Astrocyte (in vitro differentiated cells and primary cell): ENCODE results near the gene SNRNP25. TPM values are rescaled to one million over a fixed set of nuclear protein-coding genes. Genes with fewer than 3 reads are reported as not detected.

Experiments used
- DNase-seq: peaks from one replicate; pipeline ENCODE4 v3.0.0-alpha.2; 2010; ENCODE audit warnings: low read depth
- FAIRE-seq: peaks from 2 replicates; lab custom pipeline; 2011; peaks lifted over from hg19 to GRCh38; lab: Jason Lieb, UNC
- H2AFZ ChIP-seq: 2 replicates; pipeline ENCODE4 v1.6.0; 2012; ENCODE audit warnings: low read depth, low read length, inconsistent platforms
- H3K27ac ChIP-seq: 2 replicates; pipeline ENCODE4 v1.5.1; 2011; ENCODE audit warnings: low read depth, low read length, inconsistent platforms
- H3K27me3 ChIP-seq: 2 replicates; pipeline ENCODE4 v1.6.0; 2011; ENCODE audit warnings: low read length, inconsistent platforms; ENCODE audit not compliant: insufficient read depth
- H3K36me3 ChIP-seq: 2 replicates; pipeline ENCODE4 v1.5.1; 2011; ENCODE audit warnings: low read length, inconsistent platforms; ENCODE audit not compliant: insufficient read depth
- H3K4me1 ChIP-seq: 2 replicates; pipeline ENCODE4 v1.5.1; 2011; ENCODE audit warnings: low read length, inconsistent platforms; ENCODE audit not compliant: insufficient read depth
- H3K4me2 ChIP-seq: 2 replicates; pipeline ENCODE4 v1.6.0; 2012; ENCODE audit warnings: low read length, inconsistent platforms
- H3K4me3 ChIP-seq: 2 replicates; pipeline ENCODE4 v1.5.1; 2011; ENCODE audit warnings: low read depth, mild to moderate bottlenecking, low read length, inconsistent platforms; ENCODE audit not compliant: insufficient read depth
- H3K79me2 ChIP-seq: 2 replicates; pipeline ENCODE4 v1.6.0; 2012; ENCODE audit warnings: mild to moderate bottlenecking, low read length, inconsistent platforms; ENCODE audit not compliant: insufficient read depth
- H3K9ac ChIP-seq: 2 replicates; pipeline ENCODE4 v1.6.0; 2012; ENCODE audit warnings: mild to moderate bottlenecking, low read length, inconsistent platforms
- H3K9me3 ChIP-seq: 2 replicates; pipeline ENCODE4 v1.5.1; 2012; ENCODE audit warnings: low read depth, mild to moderate bottlenecking, low read length, inconsistent platforms; ENCODE audit not compliant: insufficient read depth
- H4K20me1 ChIP-seq: 2 replicates; pipeline ENCODE4 v1.6.0; 2012; ENCODE audit warnings: low read length, inconsistent platforms; ENCODE audit not compliant: insufficient read depth
- H3K27ac Mint-ChIP-seq: one replicate; pipeline ENCODE4 v1.8.0; 2021; ENCODE audit warnings: mild to moderate bottlenecking, mixed read lengths; ENCODE audit not compliant: unreplicated experiment
- H3K27me3 Mint-ChIP-seq: one replicate; pipeline ENCODE4 v1.8.0; 2021; ENCODE audit warnings: low read depth, mixed read lengths; ENCODE audit not compliant: unreplicated experiment
- H3K36me3 Mint-ChIP-seq: one replicate; pipeline ENCODE4 v1.8.0; 2021; ENCODE audit warnings: low read depth, mixed read lengths; ENCODE audit not compliant: unreplicated experiment
- H3K4me1 Mint-ChIP-seq: one replicate; pipeline ENCODE4 v1.8.0; 2021; ENCODE audit warnings: low read depth, mixed read lengths; ENCODE audit not compliant: unreplicated experiment
- H3K4me3 Mint-ChIP-seq: one replicate; pipeline ENCODE4 v1.8.0; 2021; ENCODE audit warnings: mild to moderate bottlenecking, moderate library complexity, mixed read lengths; ENCODE audit not compliant: unreplicated experiment
- H3K9me3 Mint-ChIP-seq: one replicate; pipeline ENCODE4 v1.8.0; 2021; ENCODE audit warnings: mild to moderate bottlenecking, mixed read lengths; ENCODE audit not compliant: unreplicated experiment
- EZH2 ChIP-seq: IDR thresholded peaks from 2 replicates; pipeline ENCODE4 v1.6.1; 2012; ENCODE audit warnings: mild to moderate bottlenecking, low read length, inconsistent platforms; ENCODE audit not compliant: insufficient read depth
- total RNA-seq: library from RNA; stranded (reverse); gene quantifications from 2 replicates; pipeline ENCODE4 v1.2.1, GENCODE V29; 2021
- TF ChIP-seq, protein P1 (sequence below): IDR thresholded peaks from 2 replicates; pipeline ENCODE4 v1.5.1; 2011; ENCODE audit warnings: low read depth, mild to moderate bottlenecking, inconsistent platforms, low read length, moderate library complexity; ENCODE audit not compliant: insufficient read depth

Gene SNRNP25
- total RNA-seq, 1 donor from 2014 or later = 34.1 TPM

DNA sequence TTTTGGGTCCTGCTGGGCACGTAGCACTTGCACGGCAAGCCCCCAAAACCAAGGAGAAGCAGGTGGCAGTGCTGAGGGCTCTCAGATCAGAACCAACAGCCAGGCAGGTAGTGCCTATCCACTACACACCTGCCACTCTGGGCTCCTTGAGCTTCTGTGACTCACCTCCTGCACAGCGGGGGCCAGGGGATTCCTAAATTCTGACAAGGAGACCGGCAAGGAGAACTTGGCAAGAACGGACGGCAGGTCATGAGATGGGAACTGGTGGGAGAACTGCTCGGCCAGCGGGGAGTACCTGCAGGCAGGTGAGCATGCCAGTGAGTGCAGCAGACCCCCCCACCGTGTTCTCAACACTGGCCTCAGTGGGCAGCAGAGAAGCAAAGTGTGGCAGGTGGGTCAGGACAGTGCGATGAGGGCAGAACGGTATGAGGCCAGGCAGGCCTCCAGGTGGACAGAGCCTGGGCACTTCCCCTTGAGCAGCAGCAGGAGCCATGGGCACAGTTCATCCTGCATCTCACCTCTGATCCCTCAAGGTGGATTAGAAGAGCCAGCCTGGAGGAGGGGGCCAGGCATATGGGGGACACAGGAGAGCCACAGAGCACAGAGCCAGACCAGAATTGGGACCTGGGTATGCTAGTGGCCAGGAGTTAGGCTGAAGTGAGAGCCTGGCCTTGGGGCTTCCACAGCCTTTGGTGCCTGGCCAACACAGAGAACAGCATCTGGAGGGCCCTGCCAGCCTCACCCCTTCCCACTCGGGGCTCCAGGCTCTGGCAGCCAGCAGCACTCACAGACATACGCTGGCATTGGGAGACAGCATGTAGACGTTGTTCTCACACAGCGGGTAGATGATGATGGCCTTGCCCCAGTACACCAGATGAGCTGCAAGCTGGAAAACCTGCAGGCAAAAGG, 39.1 kb downstream of the SNRNP25 start:
- Mint-ChIP-seq H3K27ac (no peak overlapping the region), H3K4me3 (no peak overlapping the region), H3K9me3 (no peaks in the 10 kb centered on the region), H3K36me3 (peaks cover 11% of the 10 kb centered on the region), H3K4me1 (peaks cover 6% of the 10 kb centered on the region), H3K27me3 (no peaks in the 10 kb centered on the region)
- H3K4me3 ChIP-seq = no peak overlapping the region
- H3K4me1 ChIP-seq = peaks cover 11% of the 10 kb centered on the region
- H3K9ac ChIP-seq = no peak overlapping the region
- no peak for TF ChIP-seq EZH2
- TF ChIP-seq, protein P1, sequence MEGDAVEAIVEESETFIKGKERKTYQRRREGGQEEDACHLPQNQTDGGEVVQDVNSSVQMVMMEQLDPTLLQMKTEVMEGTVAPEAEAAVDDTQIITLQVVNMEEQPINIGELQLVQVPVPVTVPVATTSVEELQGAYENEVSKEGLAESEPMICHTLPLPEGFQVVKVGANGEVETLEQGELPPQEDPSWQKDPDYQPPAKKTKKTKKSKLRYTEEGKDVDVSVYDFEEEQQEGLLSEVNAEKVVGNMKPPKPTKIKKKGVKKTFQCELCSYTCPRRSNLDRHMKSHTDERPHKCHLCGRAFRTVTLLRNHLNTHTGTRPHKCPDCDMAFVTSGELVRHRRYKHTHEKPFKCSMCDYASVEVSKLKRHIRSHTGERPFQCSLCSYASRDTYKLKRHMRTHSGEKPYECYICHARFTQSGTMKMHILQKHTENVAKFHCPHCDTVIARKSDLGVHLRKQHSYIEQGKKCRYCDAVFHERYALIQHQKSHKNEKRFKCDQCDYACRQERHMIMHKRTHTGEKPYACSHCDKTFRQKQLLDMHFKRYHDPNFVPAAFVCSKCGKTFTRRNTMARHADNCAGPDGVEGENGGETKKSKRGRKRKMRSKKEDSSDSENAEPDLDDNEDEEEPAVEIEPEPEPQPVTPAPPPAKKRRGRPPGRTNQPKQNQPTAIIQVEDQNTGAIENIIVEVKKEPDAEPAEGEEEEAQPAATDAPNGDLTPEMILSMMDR = no peak
- no peak overlapping the region for H3K4me2 ChIP-seq
- peaks cover 2% of the 10 kb centered on the region for H3K36me3 ChIP-seq
- H3K27ac ChIP-seq = no peak overlapping the region
- H4K20me1 ChIP-seq = peaks cover 64% of the 10 kb centered on the region
- no peaks in the 10 kb centered on the region for H3K27me3 ChIP-seq
- DNase-seq = no peak
- H2AFZ ChIP-seq = no peak overlapping the region
- no peaks in the 10 kb centered on the region for H3K79me2 ChIP-seq
- H3K9me3 ChIP-seq = no peaks in the 10 kb centered on the region
- no peak for FAIRE-seq

DNA sequence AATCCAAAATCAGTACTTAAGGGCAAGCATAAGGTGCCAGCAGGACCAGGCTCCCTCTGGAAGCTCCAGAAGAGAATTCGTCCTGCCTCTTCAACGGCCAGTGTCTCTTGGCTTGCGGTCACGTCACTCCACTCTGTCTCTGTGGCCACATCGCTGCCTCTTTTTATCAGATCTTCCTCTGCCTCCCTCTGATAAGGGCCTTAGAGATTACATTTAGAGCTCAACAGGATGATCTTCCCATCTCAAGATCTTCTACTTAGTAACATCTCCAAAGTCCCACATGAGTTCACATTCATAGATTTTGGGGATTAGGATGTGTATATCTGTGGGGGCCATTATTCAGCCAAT, 41.3 kb downstream of the SNRNP25 start:
- Histone ChIP-seq H3K36me3 (no peaks in the 10 kb centered on the region), H3K4me2 (no peak overlapping the region), H3K27ac (no peak overlapping the region), H3K27me3 (no peaks in the 10 kb centered on the region), H3K79me2 (no peaks in the 10 kb centered on the region), H3K4me3 (no peak overlapping the region), H3K9ac (no peak overlapping the region), H3K9me3 (no peaks in the 10 kb centered on the region), H2AFZ (no peak overlapping the region), H4K20me1 (peaks cover 62% of the 10 kb centered on the region), H3K4me1 (peaks cover 19% of the 10 kb centered on the region)
- FAIRE-seq = no peak
- no peaks in the 10 kb centered on the region for H3K9me3 Mint-ChIP-seq
- DNase-seq = no peak
- TF ChIP-seq, protein P1 = no peak
- TF ChIP-seq EZH2 = no peak
- peaks cover 11% of the 10 kb centered on the region for H3K36me3 Mint-ChIP-seq
- H3K4me1 Mint-ChIP-seq = peaks cover 9% of the 10 kb centered on the region
- no peaks in the 10 kb centered on the region for H3K27me3 Mint-ChIP-seq
- H3K27ac Mint-ChIP-seq = peak overlapping the region; percentile 75
- H3K4me3 Mint-ChIP-seq = no peak overlapping the region

DNA sequence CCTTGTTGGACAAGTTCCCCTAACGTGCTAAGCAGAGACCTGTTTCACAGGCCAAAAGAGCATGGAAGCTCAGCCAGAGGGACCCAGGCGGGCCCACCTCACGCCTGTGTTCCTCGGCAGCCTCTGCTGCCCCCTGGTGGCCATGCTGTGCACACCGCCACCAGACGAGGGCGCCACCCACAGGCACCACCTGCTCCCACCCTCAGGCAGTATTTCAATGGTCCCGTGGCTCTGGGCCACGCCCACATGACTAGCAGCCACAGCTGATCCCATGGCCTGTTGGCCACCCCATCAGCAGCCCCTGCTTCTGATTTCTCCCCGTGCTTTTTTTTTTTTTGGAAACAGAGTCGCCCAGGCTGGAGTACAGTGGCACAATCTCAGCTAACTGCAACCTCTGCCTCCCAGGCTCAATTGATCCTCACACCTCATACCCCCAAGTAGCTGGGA, 43.3 kb downstream of the SNRNP25 start:
- H3K27me3 Mint-ChIP-seq = no peaks in the 10 kb centered on the region
- H3K27me3 ChIP-seq = no peaks in the 10 kb centered on the region
- H3K9me3 Mint-ChIP-seq = no peaks in the 10 kb centered on the region
- no peak overlapping the region for H2AFZ ChIP-seq
- H3K4me1 ChIP-seq = peaks cover 19% of the 10 kb centered on the region
- DNase-seq (peak; percentile 61), FAIRE-seq (no peak)
- no peaks in the 10 kb centered on the region for H3K9me3 ChIP-seq
- H3K4me2 ChIP-seq = no peak overlapping the region
- H3K27ac ChIP-seq = no peak overlapping the region
- H3K36me3 Mint-ChIP-seq = peaks cover 9% of the 10 kb centered on the region
- no peak overlapping the region for H3K4me3 ChIP-seq
- H3K36me3 ChIP-seq = no peaks in the 10 kb centered on the region
- H3K4me1 Mint-ChIP-seq = peaks cover 9% of the 10 kb centered on the region
- H4K20me1 ChIP-seq = peaks cover 53% of the 10 kb centered on the region
- no peak for TF ChIP-seq EZH2
- TF ChIP-seq, protein P1 = peak; percentile 96
- H3K27ac Mint-ChIP-seq = no peak overlapping the region
- no peak overlapping the region for H3K4me3 Mint-ChIP-seq
- H3K9ac ChIP-seq = no peak overlapping the region
- H3K79me2 ChIP-seq = peaks cover 3% of the 10 kb centered on the region
